Gastroesophageal sphincter (tissue), 4 donors: Measurements from ENCODE around the gene RFX7. TPM values are rescaled to one million over a fixed set of nuclear protein-coding genes. Genes with fewer than 3 reads are reported as not detected.
"Not testable (repeated sequence)": the region's sequence is repeated elsewhere in the genome, so short reads cannot be mapped to it uniquely, and the experiment has no call there.

Experiments
- ATAC-seq: fragments of 150-250 bp; one replicate; pipeline ENCODE4 v1.9.1; 2016; ENCODE audit warnings: mild to moderate bottlenecking, moderate library complexity
- H3K27ac ChIP-seq, 4 donors: fragments of 200-600 bp; sonication (generic) in 3 of 4; 1 replicate in 3 of 4; 2 replicates in 1 of 4; pipeline ENCODE4 v1.5.1; 2016 to 2019
- H3K27me3 ChIP-seq: fragments of 200-600 bp; sonication (generic); one replicate; pipeline ENCODE4 v1.5.1; 2019
- H3K36me3 ChIP-seq, 2 donors: fragments of 200-600 bp; sonication (generic); one replicate each; pipeline ENCODE4 v1.5.1; 2019; ENCODE audit warnings: control low read depth in 1 of 2
- H3K4me1 ChIP-seq, 3 donors: fragments of 200-600 bp; sonication (generic); 1 replicate in 2 of 3; 2 replicates in 1 of 3; pipeline ENCODE4 v1.5.1; 2016 to 2019; ENCODE audit warnings: control low read depth in 2 of 3
- H3K4me3 ChIP-seq, 2 donors: fragments of 200-600 bp; sonication (generic); one replicate each; pipeline ENCODE4 v1.5.1; 2019; ENCODE audit warnings: mild to moderate bottlenecking in 1 of 2, moderate library complexity in 1 of 2
- H3K9me3 ChIP-seq, 3 donors: fragments of 200-600 bp; sonication (generic); one replicate each; pipeline ENCODE4 v1.5.1; 2017 to 2019; ENCODE audit warnings: control low read depth in 2 of 3
- CTCF ChIP-seq, 4 experiments: fragments of 200-600 bp in 2 of 4; fragments of 450-650 bp in 2 of 4; sonication (generic) in 1 of 4; IDR thresholded peaks; one replicate each; pipeline ENCODE4 v1.5.1; 2017 to 2019; ENCODE audit warnings: antibody characterized with exemption in 4 of 4, mild to moderate bottlenecking in 2 of 4, moderate library complexity in 2 of 4
- EP300 ChIP-seq: sonication (generic); formaldehyde crosslinking; IDR thresholded peaks from one replicate; pipeline ENCODE4 v1.6.1; 2017; ENCODE audit warnings: antibody characterized with exemption, mild to moderate bottlenecking
- POLR2A ChIP-seq, 2 donors: fragments of 450-650 bp; IDR thresholded peaks; one replicate each; pipeline ENCODE4 v1.6.1; 2017; ENCODE audit warnings: antibody characterized with exemption in 2 of 2, mild to moderate bottlenecking in 2 of 2, moderate library complexity in 1 of 2
- POLR2AphosphoS5 ChIP-seq: sonication (generic); formaldehyde crosslinking; IDR thresholded peaks from one replicate; pipeline ENCODE4 v1.6.1; 2017; ENCODE audit warnings: antibody characterized with exemption
- WGBS, 2 donors: methylation state at CpG; one replicate each; pipeline ENCODE4 v1.1.5; 2018; ENCODE audit warnings: low coverage in 1 of 2; 5-methylcytosine and 5-hydroxymethylcytosine counted together
- total RNA-seq, 4 donors: library from RNA; depleted of rRNA; stranded (reverse); fragments of >200 nt; gene quantifications; one replicate each; pipeline ENCODE4 v1.1.0, GENCODE V29; 2016

RFX7 gene
- total RNA-seq, 4 donors from 2014 or later = 5.9 to 8.7 (median 7.2) TPM

- ATAC-seq = no peak
- Histone ChIP-seq H3K4me3 (no peak overlapping the region), H3K27ac (no peak overlapping the region), H3K9me3 (no peaks in the 10 kb centered on the region), H3K4me1 (no peaks in the 10 kb centered on the region), H3K27me3 (no peaks in the 10 kb centered on the region), H3K36me3 (peaks cover 0 to 23% of the 10 kb centered on the region in 2 donors)
- WGBS, 2 donors = 87 to 88% methylated on average over 6 of the region's 6 CpGs
- TF ChIP-seq POLR2A (IDR thresholded peaks at IDR 0.05) (no peak), CTCF (IDR thresholded peaks at IDR 0.05) (no peak), POLR2AphosphoS5 (no peak), EP300 (no peak)
These were observed 69.0 kb downstream of the RFX7 start for GRCh38 chr15:56174649-56175048.

GRCh38 chr15:56168394-56168793 is 75.3 kb downstream of the RFX7 start:
- TF ChIP-seq POLR2AphosphoS5 (no peak), CTCF (IDR thresholded peaks at IDR 0.05) (no peak), EP300 (no peak), POLR2A (IDR thresholded peaks at IDR 0.05) (no peak)
- Histone ChIP-seq H3K4me1 (no peaks in the 10 kb centered on the region), H3K27me3 (no peaks in the 10 kb centered on the region), H3K27ac (no peak overlapping the region), H3K9me3 (no peaks in the 10 kb centered on the region), H3K36me3 (peaks cover 0 to 17% of the 10 kb centered on the region in 2 donors), H3K4me3 (no peak overlapping the region)
- no peak for ATAC-seq
- 83 to 86% methylated on average over 2 of the region's 2 CpGs for WGBS, 2 donors

GRCh38 chr15:56165234-56165633 is 78.4 kb downstream of the RFX7 start:
- no peak for TF ChIP-seq CTCF (IDR thresholded peaks at IDR 0.05)
- no peak for TF ChIP-seq POLR2A (IDR thresholded peaks at IDR 0.05)
- no peak for TF ChIP-seq EP300
- Histone ChIP-seq H3K27ac (no peak overlapping the region), H3K9me3 (no peaks in the 10 kb centered on the region), H3K36me3 (no peaks in the 10 kb centered on the region), H3K4me1 (peaks cover 0 to 31% (median 3%) of the 10 kb centered on the region in 3 donors), H3K27me3 (no peaks in the 10 kb centered on the region), H3K4me3 (no peak overlapping the region)
- WGBS, 2 donors = 94% methylated on average over 2 of the region's 2 CpGs; no CpG with 5 or more reads in 1 of the 2 donors
- ATAC-seq = no peak

- no peak overlapping the region for H3K27ac ChIP-seq
- H3K4me1 ChIP-seq = peaks cover 0 to 35% (median 3%) of the 10 kb centered on the region in 3 donors
- H3K9me3 ChIP-seq = no peaks in the 10 kb centered on the region
- ATAC-seq = no peak
- no peak overlapping the region for H3K4me3 ChIP-seq
- no peaks in the 10 kb centered on the region for H3K36me3 ChIP-seq
- H3K27me3 ChIP-seq = no peaks in the 10 kb centered on the region
- TF ChIP-seq POLR2AphosphoS5 (no peak), POLR2A (IDR thresholded peaks at IDR 0.05) (no peak), CTCF (IDR thresholded peaks at IDR 0.05) (no peak), EP300 (no peak)
- whole genome bisulfite sequencing, 2 donors = 53 to 63% methylated on average over 1 of the region's 1 CpG
These were observed 82.7 kb downstream of the RFX7 start for GRCh38 chr15:56160966-56161365.

GRCh38 chr15:56156877-56157276 is 86.8 kb downstream of the RFX7 start:
- no peaks in the 10 kb centered on the region for H3K27me3 ChIP-seq
- no peak overlapping the region for H3K4me3 ChIP-seq
- no peak for TF ChIP-seq POLR2A (IDR thresholded peaks at IDR 0.05)
- no peak for TF ChIP-seq EP300
- TF ChIP-seq POLR2AphosphoS5 = no peak
- TF ChIP-seq CTCF (IDR thresholded peaks at IDR 0.05) = no peak
- H3K27ac ChIP-seq = no peak overlapping the region
- H3K4me1 ChIP-seq = peaks cover 0 to 20% (median 0%) of the 10 kb centered on the region in 3 donors
- 83 to 87% methylated on average over 2 to 3 of the region's 3 CpGs for WGBS, 2 donors
- ATAC-seq = no peak
- H3K9me3 ChIP-seq = peaks cover 0 to 7% (median 0%) of the 10 kb centered on the region in 3 donors
- H3K36me3 ChIP-seq = no peaks in the 10 kb centered on the region

- not testable (repeated sequence) for H3K4me1 ChIP-seq, H3K27ac ChIP-seq, ATAC-seq, H3K27me3 ChIP-seq, H3K36me3 ChIP-seq, H3K4me3 ChIP-seq, H3K9me3 ChIP-seq
- WGBS, 2 donors = 95 to 99% methylated on average over 7 to 9 of the region's 10 CpGs
These were observed 88.4 kb downstream of the RFX7 start for GRCh38 chr15:56155278-56155677.

GRCh38 chr15:56154768-56155167 is 88.9 kb downstream of the RFX7 start:
- H3K4me3 ChIP-seq, H3K9me3 ChIP-seq, ATAC-seq, H3K4me1 ChIP-seq, H3K36me3 ChIP-seq, H3K27me3 ChIP-seq, H3K27ac ChIP-seq: not testable (repeated sequence)
- 88 to 92% methylated on average over 4 of the region's 4 CpGs for WGBS, 2 donors
